DOHH2 (cell line): ENCODE data around the gene PCBD2.

Experiments used
- H3F3A ChIP-seq: fragments of 200-600 bp; sonication (generic), shearing (Covaris generic); 2 replicates; pipeline ENCODE4 v1.6.0; 2016; ENCODE audit warnings: antibody characterized with exemption, mild to moderate bottlenecking; ENCODE audit not compliant: control insufficient read depth, insufficient read depth
- H3K27ac ChIP-seq: fragments of 200-600 bp; sonication (generic); 2 replicates; pipeline ENCODE4 v1.5.1; 2014; ENCODE audit warnings: low read depth, mild to moderate bottlenecking, low read length, moderate library complexity
- H3K27me3 ChIP-seq: fragments of 200-600 bp; sonication (generic); 2 replicates; pipeline ENCODE4 v1.6.1; 2014; ENCODE audit warnings: mild to moderate bottlenecking, low read length, mixed read lengths; ENCODE audit not compliant: control insufficient read depth
- H3K36me3 ChIP-seq: fragments of 200-600 bp; sonication (generic); 2 replicates; pipeline ENCODE4 v1.6.1; 2014; ENCODE audit warnings: mild to moderate bottlenecking, low read length, moderate library complexity, mixed read lengths; ENCODE audit not compliant: control insufficient read depth
- H3K4me1 ChIP-seq: fragments of 200-600 bp; sonication (generic); 2 replicates; pipeline ENCODE4 v1.6.1; 2014; ENCODE audit warnings: mild to moderate bottlenecking, low read length, mixed read lengths; ENCODE audit not compliant: control insufficient read depth
- H3K4me2 ChIP-seq: fragments of 200-600 bp; sonication (generic); 2 replicates; pipeline ENCODE4 v1.6.0; 2014; ENCODE audit warnings: mild to moderate bottlenecking, low read length, moderate library complexity
- H3K4me3 ChIP-seq: fragments of 200-600 bp; sonication (generic); 2 replicates; pipeline ENCODE4 v1.5.1; 2014; ENCODE audit warnings: mild to moderate bottlenecking, low read length, mixed read lengths
- H3K79me2 ChIP-seq: fragments of 200-600 bp; sonication (generic); 2 replicates; pipeline ENCODE4 v1.6.1; 2014; ENCODE audit warnings: mild to moderate bottlenecking, low read length, mixed read lengths; ENCODE audit not compliant: control insufficient read depth
- H3K9me2 ChIP-seq: fragments of 200-600 bp; sonication (generic); replicated peaks from 2 replicates; pipeline ENCODE4 v1.6.1; 2014; ENCODE audit warnings: mild to moderate bottlenecking, low read length, mixed read lengths; ENCODE audit not compliant: control insufficient read depth
- H3K9me3 ChIP-seq: fragments of 200-600 bp; sonication (generic); 2 replicates; pipeline ENCODE4 v1.6.1; 2014; ENCODE audit warnings: antibody characterized with exemption, low read length, mixed read lengths; ENCODE audit not compliant: control insufficient read depth, insufficient read depth
- H4K20me1 ChIP-seq: fragments of 200-600 bp; sonication (generic); 2 replicates; pipeline ENCODE4 v1.6.0; 2014; ENCODE audit warnings: low read depth, mild to moderate bottlenecking, antibody characterized with exemption, low read length, moderate library complexity; ENCODE audit not compliant: control insufficient read depth, insufficient read depth
- CTCF ChIP-seq: fragments of 200-600 bp; sonication (generic); IDR thresholded peaks from one replicate; pipeline ENCODE4 v1.5.1; 2014; ENCODE audit warnings: antibody characterized with exemption, mild to moderate bottlenecking, low read depth, low read length; ENCODE audit not compliant: poor library complexity, severe bottlenecking
- EZH2phosphoT487 ChIP-seq: fragments of 200-600 bp; sonication (generic); IDR thresholded peaks from 2 replicates; pipeline ENCODE4 v1.6.1; 2017; ENCODE audit warnings: borderline replicate concordance, mild to moderate bottlenecking, antibody characterized with exemption, low read length, moderate library complexity, mixed read lengths

PCBD2 gene

DNA sequence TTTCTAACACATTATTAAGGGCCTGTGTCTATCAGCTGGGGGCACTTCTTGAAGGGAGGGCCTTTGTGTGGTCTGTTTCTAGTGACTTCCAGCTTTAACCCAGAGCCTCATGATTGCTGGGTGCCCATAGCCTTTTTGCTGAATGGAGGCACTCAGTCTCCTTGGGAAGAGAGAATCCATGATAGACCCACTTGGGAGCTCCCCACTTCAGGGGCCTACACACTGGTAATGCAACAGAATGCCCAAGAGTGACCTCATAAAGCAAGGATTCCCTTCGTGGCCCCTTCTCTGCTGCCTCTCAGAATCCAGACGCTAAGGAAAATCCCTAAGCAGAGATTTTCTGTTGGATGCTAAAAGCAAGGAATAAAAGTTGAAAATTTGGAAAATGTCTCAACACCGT is 62.7 kb downstream of the PCBD2 start, which contains the start of gene CATSPER3:
Gene CATSPER3, plus strand, starts transcription at position 301 of the 400 bp plus-strand sequence. Its CDS starts 85 bp downstream, at position 386.
- Histone ChIP-seq H3K36me3 (peaks cover 8% of the 10 kb centered on the region; the same call in 1 of the 2 replicates), H3K27ac (no peak within 1 kb of the TSS), H3K79me2 (no peaks in the 10 kb centered on the region), H3K9me3 (no peaks in the 10 kb centered on the region), H3K27me3 (no peaks in the 10 kb centered on the region), H3K4me2 (no peak within 1 kb of the TSS), H3K9me2 (no peaks in the 10 kb centered on the region), H3K4me3 (no peak within 1 kb of the TSS), H3F3A (no peaks in the 10 kb centered on the region), H3K4me1 (no peaks in the 10 kb centered on the region), H4K20me1 (no peaks in the 10 kb centered on the region)
- no peak for TF ChIP-seq CTCF
- no peak for TF ChIP-seq EZH2phosphoT487

- Histone ChIP-seq H4K20me1 (no peaks in the 10 kb centered on the region), H3K4me3 (no peak overlapping the region), H3K36me3 (peaks cover 8% of the 10 kb centered on the region; the same call in 1 of the 2 replicates), H3K27me3 (no peaks in the 10 kb centered on the region), H3K79me2 (no peaks in the 10 kb centered on the region), H3K27ac (no peak overlapping the region), H3K9me2 (no peaks in the 10 kb centered on the region), H3K9me3 (no peaks in the 10 kb centered on the region), H3F3A (no peaks in the 10 kb centered on the region), H3K4me2 (no peak overlapping the region), H3K4me1 (no peaks in the 10 kb centered on the region)
- TF ChIP-seq EZH2phosphoT487 = no peak
- TF ChIP-seq CTCF = no peak
Measured at GRCh38 chr5:134968055-134968454, 63.1 kb downstream of the PCBD2 start.

- no peaks in the 10 kb centered on the region for H3K9me3 ChIP-seq
- H3F3A ChIP-seq = no peaks in the 10 kb centered on the region
- no peak for TF ChIP-seq CTCF
- H4K20me1 ChIP-seq = no peaks in the 10 kb centered on the region
- peaks cover 5% of the 10 kb centered on the region; the same call in 1 of the 2 replicates for H3K36me3 ChIP-seq
- no peaks in the 10 kb centered on the region for H3K4me1 ChIP-seq
- H3K79me2 ChIP-seq = no peaks in the 10 kb centered on the region
- H3K27ac ChIP-seq = no peak overlapping the region
- no peaks in the 10 kb centered on the region for H3K9me2 ChIP-seq
- H3K4me2 ChIP-seq = no peak overlapping the region
- no peaks in the 10 kb centered on the region for H3K27me3 ChIP-seq
- no peak overlapping the region for H3K4me3 ChIP-seq
Measured at GRCh38 chr5:134969166-134969565, 64.2 kb downstream of the PCBD2 start.
